HG02588 (cell line): Measurements from ENCODE around the gene FUS.
"Not testable (repeated sequence)": the region's sequence is repeated elsewhere in the genome, so short reads cannot be mapped to it uniquely, and the experiment has no call there.

Experiments used
- ATAC-seq: cut with Tn5 transposase; IDR thresholded peaks from one replicate; pipeline ENCODE4 v1.9.1; 2021; ENCODE audit warnings: mild to moderate bottlenecking, moderate library complexity; ENCODE audit not compliant: unreplicated experiment

FUS gene

GRCh38 chr16:31143011-31143693 is 36.8 kb upstream of the FUS start:
- ATAC-seq = no peak

GRCh38 chr16:31143694-31144148 is 36.2 kb upstream of the FUS start:
- ATAC-seq = no peak

- not testable (repeated sequence) for ATAC-seq
Measured at GRCh38 chr16:31144418-31144817, 35.5 kb upstream of the FUS start.

GRCh38 chr16:31145398-31145990 is 34.4 kb upstream of the FUS start:
- no peak for ATAC-seq

- ATAC-seq = no peak
Measured at GRCh38 chr16:31147574-31147973, 32.4 kb upstream of the FUS start.

GRCh38 chr16:31148281-31148728 is 31.6 kb upstream of the FUS start:
- no peak for ATAC-seq

- ATAC-seq = no peak
Measured at GRCh38 chr16:31148896-31149295, 31.0 kb upstream of the FUS start.

- no peak for ATAC-seq
Measured at GRCh38 chr16:31149332-31149731, 30.6 kb upstream of the FUS start.

- no peak for ATAC-seq
Measured at GRCh38 chr16:31149894-31150890, 29.7 kb upstream of the FUS start, which contains the start of gene PRSS36. PRSS36 (minus strand) TSS chr16:31150066; CDS start chr16:31150035, 31 bp downstream.

- ATAC-seq = not testable (repeated sequence)
Measured at GRCh38 chr16:31150976-31151375, 29.0 kb upstream of the FUS start.

GRCh38 chr16:31157136-31157535 is 22.8 kb upstream of the FUS start:
- no peak for ATAC-seq

GRCh38 chr16:31167315-31167714 is 12.6 kb upstream of the FUS start:
- no peak for ATAC-seq

- ATAC-seq = no peak
Measured at GRCh38 chr16:31168848-31169247, 11.1 kb upstream of the FUS start.

GRCh38 chr16:31170048-31170447 is 9.9 kb upstream of the FUS start:
- ATAC-seq = not testable (repeated sequence)

- no peak for ATAC-seq
Measured at GRCh38 chr16:31177136-31177535, 2.8 kb upstream of the FUS start.

- no peak for ATAC-seq
Measured at GRCh38 chr16:31179219-31179746, 656 bp upstream of the FUS start.

- no peak for ATAC-seq
Measured at GRCh38 chr16:31181102-31181830, 1.3 kb downstream of the FUS start.

GRCh38 chr16:31182391-31182790 is 2.5 kb downstream of the FUS start:
- ATAC-seq = no peak

GRCh38 chr16:31183432-31184428 is 3.8 kb downstream of the FUS start:
- ATAC-seq = no peak
